HG02623 (cell line): ENCODE data around the gene COQ8B.

Source experiments
- ATAC-seq: cut with Tn5 transposase; IDR thresholded peaks from one replicate; pipeline ENCODE4 v1.9.1; 2021; ENCODE audit warnings: moderate library complexity; ENCODE audit not compliant: unreplicated experiment

COQ8B gene

GRCh38 chr19:40693150-40693788 lies 23.4 kb downstream of the COQ8B start:
- ATAC-seq = no peak

GRCh38 chr19:40692212-40692551 lies 24.5 kb downstream of the COQ8B start:
- ATAC-seq = no peak

- no peak for ATAC-seq
Measured at GRCh38 chr19:40691421-40692211, 25.1 kb downstream of the COQ8B start.

GRCh38 chr19:40690693-40691420 lies 25.8 kb downstream of the COQ8B start:
- peak; percentile 62 for ATAC-seq

- no peak for ATAC-seq
Measured at GRCh38 chr19:40690050-40690692, 26.5 kb downstream of the COQ8B start, which contains the start of gene NUMBL. TSS of gene NUMBL (minus strand) at chr19:40690651. CDS start at chr19:40690483, 168 bp downstream.

GRCh38 chr19:40689339-40690049 lies 27.2 kb downstream of the COQ8B start:
- ATAC-seq = no peak

- no peak for ATAC-seq
Measured at GRCh38 chr19:40688987-40689338, 27.7 kb downstream of the COQ8B start.

- ATAC-seq = no peak
Measured at GRCh38 chr19:40688309-40688708, 28.4 kb downstream of the COQ8B start.

GRCh38 chr19:40687525-40688016 lies 29.1 kb downstream of the COQ8B start:
- no peak for ATAC-seq

- ATAC-seq = no peak
Measured at GRCh38 chr19:40686882-40687524, 29.7 kb downstream of the COQ8B start.

GRCh38 chr19:40685563-40685962 lies 31.1 kb downstream of the COQ8B start:
- no peak for ATAC-seq

- ATAC-seq = no peak
Measured at GRCh38 chr19:40685016-40685526, 31.6 kb downstream of the COQ8B start.

- no peak for ATAC-seq
Measured at GRCh38 chr19:40684280-40684679, 32.4 kb downstream of the COQ8B start.

- ATAC-seq = no peak
Measured at GRCh38 chr19:40683437-40683836, 33.2 kb downstream of the COQ8B start.

- ATAC-seq = no peak
Measured at GRCh38 chr19:40682431-40682964, 34.2 kb downstream of the COQ8B start.

- ATAC-seq = no peak
Measured at GRCh38 chr19:40681039-40681438, 35.6 kb downstream of the COQ8B start.

- no peak for ATAC-seq
Measured at GRCh38 chr19:40677156-40677555, 39.5 kb downstream of the COQ8B start.

GRCh38 chr19:40674291-40674690 lies 42.4 kb downstream of the COQ8B start:
- ATAC-seq = no peak

GRCh38 chr19:40673397-40673796 lies 43.3 kb downstream of the COQ8B start:
- ATAC-seq = no peak
